ENCODE results near the gene RGS3.

GRCh38 chr9:113573046-113573958 lies 109.8 kb downstream of the RGS3 start:
- TF ChIP-seq CTCF (IDR thresholded peaks at IDR 0.05 in 4 of 5, conservative IDR thresholded peaks at IDR 0.05 in 1 of 5) (no peak), POLR2A (IDR thresholded peaks at IDR 0.05) (no peak)

Measured in gastrocnemius medialis (tissue), 4 donors.